Stomach (tissue), 9 donors: ENCODE measurements around the gene PPP4R4. TPM values are rescaled to one million over a fixed set of nuclear protein-coding genes. Genes with fewer than 3 reads are reported as not detected.
"Not testable (repeated sequence)": the region's sequence is repeated elsewhere in the genome, so short reads cannot be mapped to it uniquely, and the experiment has no call there.

Source experiments
- DNase-seq, 2 donors: peaks; one replicate each; pipeline versions ENCODE4 v3.0.0 to v3.0.0-alpha.2; 2013 to 2019
- H3K27ac ChIP-seq, 5 donors: fragments of 200-600 bp in 4 of 5; sonication (generic) in 4 of 5; one replicate each; pipeline ENCODE4 v1.5.1; 2013 to 2019; ENCODE audit warnings: mild to moderate bottlenecking in 1 of 5, moderate library complexity in 1 of 5
- H3K27me3 ChIP-seq, 3 donors: fragments of 200-600 bp; sonication (generic); one replicate each; pipeline ENCODE4 v1.5.1; 2017 to 2019; ENCODE audit warnings: mixed run types in 1 of 3
- H3K36me3 ChIP-seq, 4 donors: fragments of 200-600 bp; sonication (generic); 1 replicate in 3 of 4; 2 replicates in 1 of 4; pipeline ENCODE4 v1.5.1; 2016 to 2019
- H3K4me1 ChIP-seq, 4 donors: fragments of 200-600 bp; sonication (generic); one replicate each; pipeline ENCODE4 v1.5.1; 2016 to 2019
- H3K4me3 ChIP-seq, 4 donors: fragments of 200-600 bp; sonication (generic) in 3 of 4; one replicate each; pipeline ENCODE4 v1.5.1; 2016 to 2019; ENCODE audit warnings: mild to moderate bottlenecking in 1 of 4
- H3K9me3 ChIP-seq, 4 donors: fragments of 200-600 bp; sonication (generic); one replicate each; pipeline ENCODE4 v1.5.1; 2016 to 2019
- CTCF ChIP-seq, 7 experiments: fragments of 450-650 bp in 4 of 7; fragments of 200-600 bp in 3 of 7; sonication (generic) in 3 of 7; IDR thresholded peaks; one replicate each; pipeline ENCODE4 v1.5.1; 2016 to 2019; ENCODE audit warnings: antibody characterized with exemption in 7 of 7, control low read depth in 2 of 7, mild to moderate bottlenecking in 1 of 7
- EP300 ChIP-seq: sonication (generic); formaldehyde crosslinking; IDR thresholded peaks from one replicate; pipeline ENCODE4 v1.6.1; 2017; ENCODE audit warnings: antibody characterized with exemption
- POLR2A ChIP-seq, 4 donors: fragments of 450-650 bp; IDR thresholded peaks; one replicate each; pipeline ENCODE4 v1.6.1; 2016; ENCODE audit warnings: antibody characterized with exemption in 4 of 4, control low read depth in 2 of 4, mild to moderate bottlenecking in 1 of 4, moderate library complexity in 1 of 4
- POLR2AphosphoS5 ChIP-seq, 3 donors: sonication (generic); formaldehyde crosslinking; IDR thresholded peaks; one replicate each; pipeline ENCODE4 v1.6.1; 2016; ENCODE audit warnings: antibody characterized with exemption in 3 of 3
- WGBS, 5 donors: extraction: QIAGEN DNeasy Blood & Tissue Kit in 3 of 5; methylation state at CpG; one replicate each; pipeline versions ENCODE4 v1.1.5 to v1.1.7; 2013 to 2018; 5-methylcytosine and 5-hydroxymethylcytosine counted together
- intact Hi-C: fragments of 100-400 bp; cut with DNase I; formaldehyde crosslinking; loops from one replicate; pipeline ENCODE4 v1.15.1; 2023; ENCODE audit warnings: low total_unique reads
- polyA plus RNA-seq, 3 donors: library from polyadenylated mRNA; stranded (reverse); fragments of 200-250 nt; gene quantifications; one replicate each; pipeline ENCODE4 v1.2.3, GENCODE V29; 2013
- total RNA-seq, 5 donors: library from RNA; depleted of rRNA; stranded (reverse); fragments of >200 nt; gene quantifications; one replicate each; pipeline versions ENCODE4 v1.1.0 to v1.2.3, GENCODE V29; 2014 to 2016
- donor health status: healthy with polysubstance abuse.
- donor health status: Bipolar disorder and iron deficiency.
- donor health status: healthy.

The PPP4R4 gene
- total and polyA plus RNA-seq, 8 donors, result under 0.01 to 11.7 (median 0.50) TPM; not detected in 1

- 63 to 80% (median 78%) methylated on average over 4 of the region's 4 CpGs for WGBS, 5 donors
- no peaks in the 10 kb centered on the region for H3K36me3 ChIP-seq
- no peak for TF ChIP-seq EP300
- no peak for TF ChIP-seq POLR2A (IDR thresholded peaks at IDR 0.05)
- TF ChIP-seq CTCF (IDR thresholded peaks at IDR 0.05), result no peak
- TF ChIP-seq POLR2AphosphoS5 (IDR thresholded peaks at IDR 0.05), result no peak
- no peaks in the 10 kb centered on the region for H3K27me3 ChIP-seq
- H3K4me3 ChIP-seq, result no peak overlapping the region
- intact Hi-C loops, result no loop called here
- no peaks in the 10 kb centered on the region for H3K9me3 ChIP-seq
- DNase-seq, result no peak
- H3K27ac ChIP-seq, result no peak overlapping the region
- no peaks in the 10 kb centered on the region for H3K4me1 ChIP-seq
Measured at GRCh38 chr14:94237983-94238382, 63.9 kb downstream of the PPP4R4 start.

- H3K27ac ChIP-seq, result no peak overlapping the region
- H3K27me3 ChIP-seq, result no peaks in the 10 kb centered on the region
- DNase-seq, result no peak
- TF ChIP-seq POLR2A (IDR thresholded peaks at IDR 0.05), result no peak
- TF ChIP-seq CTCF (IDR thresholded peaks at IDR 0.05), result no peak
- H3K36me3 ChIP-seq, result no peaks in the 10 kb centered on the region
- no peaks in the 10 kb centered on the region for H3K4me1 ChIP-seq
- H3K4me3 ChIP-seq, result no peak overlapping the region
- WGBS, 5 donors, result 88 to 96% (median 91%) methylated on average over 2 of the region's 2 CpGs
- H3K9me3 ChIP-seq, result no peaks in the 10 kb centered on the region
- intact Hi-C loops, result no loop called here
Measured at GRCh38 chr14:94239406-94239805, 65.3 kb downstream of the PPP4R4 start.

GRCh38 chr14:94244182-94244581 is 70.1 kb downstream of the PPP4R4 start:
- intact Hi-C loops, result no loop called here
- H3K36me3 ChIP-seq, result no peaks in the 10 kb centered on the region
- no peaks in the 10 kb centered on the region for H3K9me3 ChIP-seq
- no peak overlapping the region for H3K27ac ChIP-seq
- TF ChIP-seq POLR2AphosphoS5 (IDR thresholded peaks at IDR 0.05), result no peak
- no peaks in the 10 kb centered on the region for H3K4me1 ChIP-seq
- H3K4me3 ChIP-seq, result no peak overlapping the region
- DNase-seq, result no peak
- H3K27me3 ChIP-seq, result peaks cover 0 to 12% (median 0%) of the 10 kb centered on the region in 3 donors
- WGBS, 5 donors, result 81 to 85% (median 83%) methylated on average over 2 of the region's 2 CpGs

- H3K36me3 ChIP-seq, intact Hi-C loops, H3K27me3 ChIP-seq, H3K4me3 ChIP-seq, H3K27ac ChIP-seq, DNase-seq, H3K4me1 ChIP-seq: not testable (repeated sequence)
- H3K9me3 ChIP-seq, result peaks cover 0 to 16% (median 7%) of the 10 kb centered on the region in 4 donors
- WGBS, 5 donors, result 70 to 89% (median 81%) methylated on average over 3 of the region's 3 CpGs
Measured at GRCh38 chr14:94264195-94264594, 90.1 kb downstream of the PPP4R4 start.

- H3K27me3 ChIP-seq, result no peaks in the 10 kb centered on the region
- no peak overlapping the region for H3K27ac ChIP-seq
- H3K36me3 ChIP-seq, result no peaks in the 10 kb centered on the region
- H3K9me3 ChIP-seq, result peaks cover 0 to 9% (median 4%) of the 10 kb centered on the region in 4 donors
- WGBS, 5 donors, result 55 to 78% (median 68%) methylated on average over 1 of the region's 1 CpG
- H3K4me3 ChIP-seq, result no peak overlapping the region
- intact Hi-C loops, result no loop called here
- no peak for DNase-seq
- TF ChIP-seq POLR2A (IDR thresholded peaks at IDR 0.05), result no peak
- no peak for TF ChIP-seq EP300
- TF ChIP-seq CTCF (IDR thresholded peaks at IDR 0.05), result no peak
- no peak for TF ChIP-seq POLR2AphosphoS5 (IDR thresholded peaks at IDR 0.05)
- H3K4me1 ChIP-seq, result no peaks in the 10 kb centered on the region
Measured at GRCh38 chr14:94267352-94267751, 93.2 kb downstream of the PPP4R4 start.

GRCh38 chr14:94268582-94268981 is 94.5 kb downstream of the PPP4R4 start:
- H3K27me3 ChIP-seq, H3K36me3 ChIP-seq, H3K4me3 ChIP-seq, intact Hi-C loops, H3K27ac ChIP-seq, H3K4me1 ChIP-seq, H3K9me3 ChIP-seq, DNase-seq: not testable (repeated sequence)
- WGBS, 5 donors, result 74 to 81% (median 78%) methylated on average over 7 of the region's 7 CpGs
